Lower leg skin (tissue), 4 donors: ENCODE data around the gene TPO. TPM values are rescaled to one million over a fixed set of nuclear protein-coding genes. Genes with fewer than 3 reads are reported as not detected.

Source experiments
- DNase-seq, 2 donors: peaks; one replicate each; pipeline ENCODE4 v3.0.0-alpha.2; 2019; ENCODE audit warnings: low spot score in 2 of 2
- H3K4me3 ChIP-seq: fragments of 200-600 bp; sonication (generic); 2 replicates; pipeline ENCODE4 v1.5.1; 2017; ENCODE audit warnings: mild to moderate bottlenecking, low read depth; ENCODE audit not compliant: poor library complexity, severe bottlenecking
- POLR2A ChIP-seq, 2 donors: fragments of 450-650 bp; IDR thresholded peaks; one replicate each; pipeline ENCODE4 v1.6.1; 2016 to 2017; ENCODE audit warnings: antibody characterized with exemption in 2 of 2, mild to moderate bottlenecking in 1 of 2, moderate library complexity in 1 of 2
- WGBS, 2 donors: methylation state at CpG; one replicate each; pipeline ENCODE4 v1.1.5; 2018; 5-methylcytosine and 5-hydroxymethylcytosine counted together
- intact Hi-C: fragments of 100-400 bp; cut with DNase I; formaldehyde crosslinking; loops from one replicate; pipeline ENCODE4 v1.15.0; 2023; ENCODE audit warnings: low total_unique reads
- total RNA-seq, 4 donors: library from RNA; depleted of rRNA; stranded (reverse); fragments of >200 nt; gene quantifications; one replicate each; pipeline ENCODE4 v1.1.0, GENCODE V29; 2016
- TF ChIP-seq, protein P1 (sequence below), 3 donors: fragments of 450-650 bp; IDR thresholded peaks; one replicate each; pipeline ENCODE4 v1.5.1; 2016; ENCODE audit warnings: antibody characterized with exemption in 3 of 3, mild to moderate bottlenecking in 3 of 3, moderate library complexity in 2 of 3

TPO gene
- total RNA-seq, 4 donors from 2014 or later: 0.64 to 5.9 (median 2.2) TPM

DNA sequence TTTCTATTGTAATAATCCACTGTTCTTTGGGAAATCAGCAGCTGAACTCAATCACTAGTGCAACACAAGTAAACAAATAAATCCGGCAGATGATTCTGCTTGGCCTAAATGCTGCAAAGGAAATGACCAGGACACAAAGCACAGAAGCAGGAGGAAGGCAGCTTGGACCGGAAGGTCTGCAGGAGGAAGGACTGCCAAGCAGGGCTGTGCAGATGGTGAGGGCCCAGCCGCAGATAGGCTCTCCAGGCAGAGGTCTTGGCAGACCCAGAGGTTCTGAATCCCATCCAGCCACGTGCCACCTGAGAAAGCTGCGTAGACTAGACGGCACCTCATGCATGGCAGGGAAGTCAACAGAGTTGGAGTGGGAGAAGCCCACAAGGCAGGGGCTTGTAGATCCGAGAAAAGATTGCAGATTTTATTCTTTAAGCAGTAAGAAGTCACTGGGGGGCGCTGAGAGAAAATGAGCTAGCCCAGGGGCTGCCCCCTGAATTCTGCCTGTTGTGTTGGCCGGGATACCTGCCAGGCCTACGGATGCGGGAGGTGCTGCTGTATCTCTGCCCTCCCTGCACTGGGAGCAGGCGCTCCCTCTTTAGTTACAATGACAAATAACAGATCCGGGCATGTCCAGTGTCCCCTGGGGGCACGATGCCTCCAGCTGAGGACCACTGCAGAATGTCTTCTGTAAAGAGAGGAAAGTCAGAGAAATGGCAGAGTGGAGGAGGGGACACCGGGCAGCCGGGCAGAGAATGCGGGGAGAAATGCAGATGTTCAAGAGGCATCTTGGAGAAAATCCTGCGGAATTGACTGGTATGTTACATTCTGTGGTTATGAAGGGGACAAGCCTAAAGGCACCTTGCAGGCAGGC is 177.6 kb downstream of the TPO start:
- 62 to 68% methylated on average over 18 of the region's 18 CpGs for WGBS, 2 donors
- H3K4me3 ChIP-seq: no peak overlapping the region
- peak in 1 of 2 donors; percentile 76 for DNase-seq
- intact Hi-C loops: no loop called here
- no peak for TF ChIP-seq POLR2A (IDR thresholded peaks at IDR 0.05)

DNA sequence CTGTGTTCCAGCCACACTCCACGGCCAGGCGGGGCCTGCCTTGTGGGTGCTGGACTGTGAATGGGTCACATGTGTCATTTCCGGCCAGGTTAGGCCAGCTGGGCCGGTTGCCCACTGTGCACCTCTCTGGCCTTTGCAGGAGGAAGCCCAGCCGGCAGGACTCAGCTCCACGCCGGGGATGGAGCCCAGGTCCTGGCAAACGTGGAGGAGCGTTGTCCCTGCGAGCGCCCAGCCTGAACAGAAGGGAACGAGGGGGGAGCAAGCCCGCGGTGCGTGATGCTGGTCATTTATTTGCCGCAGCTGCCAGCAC is 178.2 kb downstream of the TPO start:
- no peak overlapping the region for H3K4me3 ChIP-seq
- DNase-seq: peak in 1 of 2 donors; percentile 82
- TF ChIP-seq, protein P1, sequence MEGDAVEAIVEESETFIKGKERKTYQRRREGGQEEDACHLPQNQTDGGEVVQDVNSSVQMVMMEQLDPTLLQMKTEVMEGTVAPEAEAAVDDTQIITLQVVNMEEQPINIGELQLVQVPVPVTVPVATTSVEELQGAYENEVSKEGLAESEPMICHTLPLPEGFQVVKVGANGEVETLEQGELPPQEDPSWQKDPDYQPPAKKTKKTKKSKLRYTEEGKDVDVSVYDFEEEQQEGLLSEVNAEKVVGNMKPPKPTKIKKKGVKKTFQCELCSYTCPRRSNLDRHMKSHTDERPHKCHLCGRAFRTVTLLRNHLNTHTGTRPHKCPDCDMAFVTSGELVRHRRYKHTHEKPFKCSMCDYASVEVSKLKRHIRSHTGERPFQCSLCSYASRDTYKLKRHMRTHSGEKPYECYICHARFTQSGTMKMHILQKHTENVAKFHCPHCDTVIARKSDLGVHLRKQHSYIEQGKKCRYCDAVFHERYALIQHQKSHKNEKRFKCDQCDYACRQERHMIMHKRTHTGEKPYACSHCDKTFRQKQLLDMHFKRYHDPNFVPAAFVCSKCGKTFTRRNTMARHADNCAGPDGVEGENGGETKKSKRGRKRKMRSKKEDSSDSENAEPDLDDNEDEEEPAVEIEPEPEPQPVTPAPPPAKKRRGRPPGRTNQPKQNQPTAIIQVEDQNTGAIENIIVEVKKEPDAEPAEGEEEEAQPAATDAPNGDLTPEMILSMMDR (IDR thresholded peaks at IDR 0.05): no peak
- no peak for TF ChIP-seq POLR2A (IDR thresholded peaks at IDR 0.05)
- WGBS, 2 donors: 69 to 79% methylated on average over 14 to 16 of the region's 16 CpGs
- intact Hi-C loops: no loop called here
